Activated naive CD4-positive, alpha-beta T cell treated with anti-CD3 and anti-CD28 coated beads, Interleukin-2, amount 50 U/mL, for 16 hours (primary cell): Measurements from ENCODE around the gene CLHC1.

Experiments used
- DNase-seq: peaks from one replicate; pipeline ENCODE4 v3.0.0-alpha.2; 2020

CLHC1 gene

GRCh38 chr2:55168221-55169154 lies 63.6 kb downstream of the CLHC1 start:
- DNase-seq, result peak; percentile 24

DNA sequence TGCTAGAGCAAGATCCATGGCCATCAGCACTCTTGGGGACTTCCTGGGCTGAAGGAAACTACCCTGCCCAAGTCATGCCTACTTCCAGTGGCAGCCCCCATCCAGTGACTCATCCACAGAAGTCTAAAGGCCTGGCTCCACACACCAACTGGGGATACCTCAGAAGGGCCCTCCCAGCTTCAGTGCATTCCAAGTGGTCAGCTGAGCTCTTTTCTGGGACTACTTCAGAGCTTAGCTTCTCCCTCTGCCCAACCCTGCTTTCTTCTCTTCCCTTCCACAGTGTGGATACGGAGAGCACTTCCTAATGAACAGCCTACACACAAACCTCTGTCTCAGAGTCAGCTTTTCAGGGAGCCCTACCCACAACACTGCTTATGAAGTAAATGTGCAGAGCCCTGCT lies 66.5 kb downstream of the CLHC1 start:
- DNase-seq, result no peak

DNA sequence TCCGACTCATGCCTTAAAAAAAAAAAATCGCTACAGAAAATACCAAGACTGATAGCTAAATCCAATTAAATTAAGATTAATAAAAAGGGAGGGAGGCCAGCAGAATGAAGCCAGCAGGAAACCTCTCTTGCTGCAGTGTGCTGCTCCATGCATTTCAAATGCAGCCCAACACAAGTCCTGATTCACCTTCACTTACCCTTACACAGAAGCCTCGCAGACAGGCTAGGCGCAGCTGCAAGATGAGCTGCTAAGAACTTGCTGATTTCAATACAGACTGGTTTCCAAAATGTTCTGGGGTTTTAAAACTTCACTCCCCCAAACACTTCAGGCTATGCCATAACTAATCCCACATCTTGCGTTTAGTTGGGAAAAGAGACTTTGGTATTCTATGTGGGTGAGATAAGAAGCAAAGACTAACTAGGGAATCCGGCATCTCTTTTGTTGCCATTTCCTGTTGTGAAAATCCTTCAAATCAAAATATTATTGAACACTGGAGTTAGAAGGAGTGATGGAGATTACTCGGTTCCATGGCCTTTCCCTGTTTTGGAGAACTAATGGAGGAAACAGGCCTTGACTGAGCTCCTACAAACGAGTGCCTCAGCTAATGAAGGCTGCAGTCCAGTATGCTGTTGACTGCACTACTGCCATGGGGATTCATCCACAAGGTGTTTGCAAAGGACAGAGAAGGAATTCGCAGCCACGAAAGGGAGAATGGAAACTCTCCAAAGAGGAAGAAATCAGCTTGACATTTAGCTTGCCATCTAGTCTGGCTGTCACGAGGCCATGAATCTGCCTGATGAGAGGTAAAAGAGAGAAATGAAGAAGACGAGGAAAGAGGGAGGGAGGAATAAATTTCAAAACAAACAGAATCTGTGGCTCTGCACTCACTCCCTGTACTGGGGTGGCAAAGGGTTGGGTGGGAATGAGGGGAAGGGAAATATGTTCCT lies 67.3 kb downstream of the CLHC1 start:
- no peak for DNase-seq

DNA sequence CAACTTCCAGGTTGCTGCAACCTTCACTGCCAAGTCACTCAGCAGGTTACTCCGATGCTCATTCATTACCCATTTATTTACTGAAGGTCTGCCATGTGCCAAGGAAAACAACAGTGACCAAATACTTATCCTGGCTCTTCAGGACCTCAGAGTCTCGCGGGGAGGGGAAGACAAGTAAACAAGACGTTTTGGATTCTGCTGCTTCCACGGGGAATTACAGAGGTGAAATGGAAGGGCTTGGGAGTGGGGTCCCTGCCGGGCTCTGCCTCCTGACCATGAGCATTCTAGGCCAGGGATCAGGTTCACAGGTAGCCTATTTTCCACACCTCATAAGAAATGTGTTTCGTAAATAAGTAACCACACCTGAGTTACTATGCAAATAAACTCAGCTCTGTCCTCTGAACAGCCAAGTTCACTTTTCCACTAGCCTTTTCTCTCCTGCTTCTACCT lies 68.1 kb downstream of the CLHC1 start:
- DNase-seq, result no peak

DNA sequence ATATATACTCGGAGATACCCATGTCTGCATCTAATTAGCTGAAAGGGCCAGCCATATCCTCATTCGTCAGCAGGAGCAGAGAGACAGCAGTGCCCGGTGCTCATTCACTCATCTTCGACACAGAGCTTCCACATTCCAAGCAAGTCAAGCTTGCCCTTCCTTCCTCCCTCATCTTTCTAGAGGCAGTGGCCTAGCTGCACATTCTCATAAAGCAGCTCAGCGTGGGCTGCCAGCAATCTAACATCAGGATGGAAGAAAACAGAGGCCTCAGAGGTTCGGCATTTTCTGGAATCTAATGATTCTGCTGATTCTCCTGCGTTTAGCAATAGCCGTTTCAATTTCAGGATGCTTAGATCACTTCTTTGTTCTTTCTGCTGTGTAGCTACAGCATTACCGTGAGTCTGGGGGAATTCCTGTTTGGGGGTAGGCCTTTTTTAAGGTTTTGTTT lies 68.8 kb downstream of the CLHC1 start:
- DNase-seq, result no peak

DNA sequence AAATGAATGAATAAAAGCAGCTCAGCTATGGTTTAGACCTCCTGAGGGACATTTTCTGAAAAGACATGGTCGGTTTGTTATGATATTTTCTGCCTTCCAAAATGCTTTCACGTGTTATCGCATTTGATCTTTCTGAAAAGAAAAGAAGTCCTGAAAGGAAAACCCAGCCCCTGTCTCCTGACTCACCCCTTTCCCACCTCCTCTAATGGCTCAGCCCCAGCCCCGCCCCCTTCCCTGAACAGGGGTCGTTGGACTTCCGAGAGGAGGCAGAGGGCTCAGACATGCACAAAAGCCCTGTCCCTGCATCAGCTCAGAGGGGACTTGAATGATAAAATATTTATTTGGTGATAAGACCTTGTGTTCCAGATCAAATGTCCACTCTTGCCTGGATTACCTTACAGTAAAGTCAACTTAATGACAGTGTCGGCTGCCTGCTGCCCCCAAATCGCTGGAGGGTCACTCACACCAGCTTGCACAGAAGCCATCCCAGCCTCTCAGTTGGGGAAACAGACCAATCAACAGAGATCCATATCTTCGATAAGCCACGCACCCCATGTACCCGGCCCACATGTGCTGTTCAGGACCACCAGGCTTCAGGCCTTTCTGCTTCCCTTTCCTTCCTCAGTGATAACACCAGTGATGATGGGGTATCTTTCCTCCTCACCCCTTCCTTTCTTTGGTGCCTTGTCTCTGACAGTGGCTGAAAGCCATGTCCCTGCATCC lies 69.6 kb downstream of the CLHC1 start:
- no peak for DNase-seq

GRCh38 chr2:55161295-55162210 lies 70.5 kb downstream of the CLHC1 start:
- no peak for DNase-seq

DNA sequence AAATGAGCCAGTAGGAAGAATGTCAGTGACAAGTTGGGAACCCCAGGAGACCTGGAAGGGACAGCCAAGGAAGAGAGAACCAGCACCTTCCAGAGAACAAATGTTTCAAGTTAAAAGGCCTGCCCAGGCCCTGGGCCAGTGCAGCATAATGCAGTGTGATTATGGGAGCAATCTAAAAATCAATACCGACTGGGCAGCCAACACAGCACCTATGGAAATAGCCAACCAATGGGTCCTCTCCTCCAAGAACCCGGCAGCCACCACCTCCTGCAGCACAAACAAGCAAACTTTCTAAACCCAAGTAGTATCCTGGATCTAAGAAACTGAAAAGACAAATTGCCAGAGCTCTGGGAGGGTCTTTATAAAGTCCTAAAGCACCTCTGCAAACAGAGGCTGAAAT lies 71.7 kb downstream of the CLHC1 start:
- DNase-seq, result no peak

- DNase-seq, result no peak
Observed at GRCh38 chr2:55159752-55160151, 72.3 kb downstream of the CLHC1 start.

DNA sequence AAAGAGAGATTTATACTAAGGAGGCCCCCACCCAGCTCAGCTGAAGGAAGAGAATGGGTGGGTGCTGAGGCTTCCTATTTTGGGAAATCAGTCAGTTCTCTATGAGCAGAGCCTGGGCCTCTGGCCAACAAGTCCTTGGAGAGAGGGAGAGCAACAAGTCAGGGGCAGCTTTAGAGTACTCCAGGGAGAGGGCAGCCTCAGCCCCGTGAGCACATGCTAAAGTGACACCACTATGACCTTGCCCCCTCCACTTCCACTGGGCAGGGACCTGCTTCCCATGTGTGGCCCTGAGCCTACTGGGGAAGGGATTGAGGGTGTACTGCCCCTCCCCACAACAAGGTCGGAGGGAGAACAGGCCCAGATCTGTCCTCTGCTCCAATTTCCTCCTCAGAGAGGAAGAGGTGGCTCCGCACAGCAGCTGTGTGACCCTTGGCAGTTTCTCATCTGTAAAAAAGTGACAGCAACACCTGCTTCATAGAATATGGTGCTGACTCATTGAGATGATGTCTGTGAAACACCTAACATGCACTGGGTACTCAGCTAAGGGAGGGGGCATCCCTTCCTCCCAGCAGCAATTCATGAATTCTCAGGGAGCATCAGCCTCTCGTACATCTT lies 72.9 kb downstream of the CLHC1 start:
- DNase-seq, result no peak

GRCh38 chr2:55158111-55158814 lies 73.8 kb downstream of the CLHC1 start:
- no peak for DNase-seq

DNA sequence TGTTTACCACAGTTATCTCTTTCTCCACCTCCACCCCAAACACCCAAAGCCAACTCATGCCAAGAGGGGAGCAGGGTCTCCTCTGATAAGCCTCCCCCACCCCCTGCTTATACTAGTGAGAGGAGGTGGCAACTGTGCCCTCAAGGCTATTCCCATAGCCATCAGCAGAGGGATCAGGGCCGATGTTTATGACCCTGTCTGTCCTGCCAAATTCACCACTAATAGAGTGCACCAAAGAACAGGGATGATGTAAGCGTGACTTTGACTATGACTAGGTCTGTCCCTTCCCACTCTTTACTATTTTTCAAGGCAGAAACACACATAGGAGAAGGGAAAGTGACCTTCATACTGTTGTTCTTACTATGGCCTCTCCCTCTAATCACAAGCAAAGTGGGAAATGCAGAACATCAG lies 74.6 kb downstream of the CLHC1 start:
- no peak for DNase-seq

GRCh38 chr2:55156984-55157383 lies 75.1 kb downstream of the CLHC1 start:
- DNase-seq, result no peak

DNA sequence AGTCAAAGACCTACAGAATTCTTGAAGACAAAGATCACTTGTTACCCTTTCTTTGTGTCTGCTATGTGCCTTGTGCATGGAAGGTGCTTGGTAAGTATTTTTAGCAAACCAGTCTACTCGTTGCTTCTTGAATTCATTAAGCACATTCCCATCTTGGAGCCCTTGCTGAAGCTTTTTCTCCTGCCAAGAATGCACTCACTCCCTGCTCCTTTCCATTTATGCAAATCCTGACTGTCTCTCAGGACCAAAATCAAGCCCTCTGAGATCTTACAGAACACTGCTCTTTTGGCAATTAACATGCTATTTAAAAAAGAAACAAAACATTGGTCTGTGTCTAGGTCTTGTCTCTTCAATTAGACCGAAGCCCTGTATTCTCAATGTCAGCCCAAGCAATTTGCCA lies 75.8 kb downstream of the CLHC1 start:
- no peak for DNase-seq

DNA sequence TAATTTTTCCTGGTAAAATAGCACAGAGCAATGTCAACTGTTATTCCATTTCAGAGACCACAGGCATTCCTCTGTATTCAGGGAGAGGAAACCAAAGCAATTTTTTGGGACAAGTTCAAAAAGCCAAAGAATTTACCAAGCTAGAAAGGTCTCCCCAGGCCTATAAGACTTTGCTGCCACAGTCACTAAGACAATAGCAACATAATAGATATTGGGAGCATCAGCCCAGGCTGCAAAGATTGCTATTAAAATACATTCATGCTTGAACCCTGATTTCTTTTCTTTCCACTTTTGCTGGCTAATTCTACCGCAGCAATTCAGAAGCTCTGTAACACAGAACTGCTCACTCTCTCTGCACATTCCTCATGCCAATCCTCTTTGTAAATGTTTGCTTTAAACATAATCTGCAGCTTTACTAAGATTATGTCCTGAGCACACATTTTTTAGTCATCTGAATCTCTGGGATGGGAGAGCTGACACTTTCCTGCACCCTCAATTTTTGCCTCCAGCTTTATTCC lies 76.3 kb downstream of the CLHC1 start:
- DNase-seq, result no peak

- no peak for DNase-seq
Observed at GRCh38 chr2:55155206-55155605, 76.9 kb downstream of the CLHC1 start.

- DNase-seq, result no peak
Observed at GRCh38 chr2:55154525-55155030, 77.5 kb downstream of the CLHC1 start.

- DNase-seq, result no peak
Observed at GRCh38 chr2:55153584-55154299, 78.4 kb downstream of the CLHC1 start.
